IPS DF 4.7 (cell line): Measurements from ENCODE around the gene PRUNE2.

Source experiments
- DNase-seq: peaks from one replicate; pipeline ENCODE4 v3.0.0-alpha.2; 2013; ENCODE audit warnings: low spot score; ENCODE audit errors: extremely low read depth

Gene PRUNE2

GRCh38 chr9:76737154-76737902 lies 168.6 kb downstream of the PRUNE2 start:
- DNase-seq, result no peak

GRCh38 chr9:76734716-76735115 lies 171.2 kb downstream of the PRUNE2 start:
- no peak for DNase-seq

DNA sequence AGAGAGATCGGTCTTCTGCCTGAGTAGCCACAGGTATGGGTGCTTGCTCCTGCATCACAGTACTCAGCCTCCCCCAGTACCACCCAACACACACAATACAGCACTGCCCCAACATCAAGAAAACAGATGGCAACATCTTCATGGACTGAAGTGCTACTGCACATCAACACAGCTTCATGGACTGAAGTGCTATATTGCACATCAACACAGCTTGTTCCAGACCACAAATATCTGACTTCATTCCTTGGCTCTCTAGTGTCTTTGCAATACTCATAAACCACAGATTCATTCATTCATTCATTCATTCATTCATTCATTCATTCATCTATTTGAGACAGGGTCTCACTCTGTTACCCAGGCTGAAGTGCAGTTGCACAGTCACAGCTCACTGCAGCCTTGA lies 172.8 kb downstream of the PRUNE2 start:
- DNase-seq, result no peak

- DNase-seq, result no peak
Observed at GRCh38 chr9:76732341-76732958, 173.5 kb downstream of the PRUNE2 start.

DNA sequence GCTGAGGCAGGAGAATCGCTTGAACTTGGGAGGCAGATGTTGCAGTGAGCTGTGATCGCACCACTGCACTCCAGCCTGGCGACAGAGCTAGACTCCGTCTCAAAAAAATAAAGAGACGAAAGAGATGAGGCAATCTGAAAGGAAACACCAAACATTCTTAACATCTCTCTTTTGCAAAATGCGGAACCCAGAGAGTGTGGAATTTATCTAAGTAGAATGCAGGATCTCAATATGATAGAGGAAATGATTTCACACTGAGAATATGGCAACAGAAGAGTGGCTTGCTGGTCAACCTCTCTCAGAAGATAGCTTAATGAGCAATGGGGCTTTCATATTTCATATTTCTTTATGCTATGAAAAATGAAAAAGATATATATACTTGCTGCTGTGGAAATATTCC lies 175.1 kb downstream of the PRUNE2 start:
- no peak for DNase-seq

GRCh38 chr9:76729980-76730737 lies 175.8 kb downstream of the PRUNE2 start:
- DNase-seq, result no peak

DNA sequence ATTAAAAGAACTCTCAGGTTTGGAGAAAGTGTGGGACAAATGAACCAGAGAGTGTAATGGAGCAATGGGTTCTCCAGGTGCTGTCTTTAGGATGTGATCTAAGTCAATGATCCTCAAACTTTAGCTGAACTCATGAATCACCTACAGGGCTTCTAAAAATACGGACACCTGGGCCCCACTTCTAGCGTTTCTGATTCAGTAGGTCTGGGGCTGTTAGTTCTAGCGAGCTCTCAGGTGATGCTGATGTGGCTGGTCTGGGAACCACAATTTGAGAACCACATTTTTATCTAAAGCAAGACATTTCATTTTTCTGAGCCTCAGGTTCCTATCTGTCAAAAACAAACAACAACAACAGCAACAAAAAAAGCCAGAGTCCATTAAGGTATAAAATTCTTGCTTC lies 176.8 kb downstream of the PRUNE2 start:
- no peak for DNase-seq

DNA sequence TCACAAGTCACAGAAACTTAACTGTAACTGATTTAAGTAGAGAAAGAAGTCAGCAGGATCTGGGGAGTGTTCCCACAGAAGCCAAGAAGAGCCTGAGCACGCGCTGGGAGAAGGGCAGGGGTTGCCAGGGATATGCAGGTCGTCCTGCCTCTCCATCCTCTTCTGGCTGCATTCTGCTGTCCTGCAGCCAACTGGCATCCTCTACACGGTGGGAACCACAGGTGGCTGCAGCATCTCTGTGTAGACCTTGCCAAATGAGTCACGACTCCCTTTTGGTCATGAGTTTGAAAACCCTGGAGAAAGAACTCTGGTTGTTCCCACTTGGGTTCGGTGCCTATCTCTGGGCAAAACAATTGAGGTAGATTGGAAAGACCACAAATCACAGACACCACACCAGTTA lies 180.0 kb downstream of the PRUNE2 start:
- no peak for DNase-seq

GRCh38 chr9:76725011-76725546 lies 180.8 kb downstream of the PRUNE2 start:
- DNase-seq, result no peak

DNA sequence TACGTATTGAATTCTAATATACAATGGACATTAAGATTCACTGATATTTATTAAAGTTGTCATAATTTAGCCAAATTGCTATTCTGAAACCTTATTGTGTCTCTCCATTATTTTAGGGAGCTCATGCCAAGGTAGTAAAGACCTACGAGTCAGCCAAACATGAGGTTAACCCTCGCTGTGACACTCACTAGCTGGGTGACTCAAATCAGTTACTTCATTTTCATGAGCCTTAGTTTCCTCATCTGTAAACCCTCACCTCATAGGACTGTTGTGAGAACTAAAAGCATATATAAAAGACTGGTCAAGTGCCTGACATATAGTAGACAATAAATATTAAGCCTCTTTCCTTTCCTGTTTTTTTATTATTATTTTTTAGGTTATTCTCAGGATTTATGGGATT lies 185.7 kb downstream of the PRUNE2 start:
- no peak for DNase-seq

GRCh38 chr9:76718166-76718565 lies 187.7 kb downstream of the PRUNE2 start:
- peak; percentile 3 for DNase-seq

GRCh38 chr9:76717613-76718012 lies 188.3 kb downstream of the PRUNE2 start:
- no peak for DNase-seq

DNA sequence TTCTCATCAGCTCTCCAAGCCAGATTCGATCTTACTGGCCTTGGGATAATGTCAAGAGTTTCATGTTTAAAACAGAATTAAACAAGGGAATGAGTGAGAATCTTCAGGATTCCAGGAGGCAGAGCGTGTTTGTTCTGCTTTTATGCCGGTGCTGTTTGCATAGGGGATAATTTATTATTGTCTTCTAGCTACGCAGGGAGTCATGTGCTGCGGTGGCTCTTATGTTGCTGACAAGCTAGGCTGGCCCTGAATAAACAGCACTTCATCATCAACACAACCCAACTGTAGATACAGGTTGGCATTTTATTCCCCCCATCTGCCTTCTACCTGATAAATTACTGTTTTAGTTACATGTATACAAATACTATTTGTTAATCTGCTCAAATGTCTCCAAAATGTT lies 188.7 kb downstream of the PRUNE2 start:
- no peak for DNase-seq

GRCh38 chr9:76716085-76716672 lies 189.7 kb downstream of the PRUNE2 start:
- DNase-seq, result no peak

DNA sequence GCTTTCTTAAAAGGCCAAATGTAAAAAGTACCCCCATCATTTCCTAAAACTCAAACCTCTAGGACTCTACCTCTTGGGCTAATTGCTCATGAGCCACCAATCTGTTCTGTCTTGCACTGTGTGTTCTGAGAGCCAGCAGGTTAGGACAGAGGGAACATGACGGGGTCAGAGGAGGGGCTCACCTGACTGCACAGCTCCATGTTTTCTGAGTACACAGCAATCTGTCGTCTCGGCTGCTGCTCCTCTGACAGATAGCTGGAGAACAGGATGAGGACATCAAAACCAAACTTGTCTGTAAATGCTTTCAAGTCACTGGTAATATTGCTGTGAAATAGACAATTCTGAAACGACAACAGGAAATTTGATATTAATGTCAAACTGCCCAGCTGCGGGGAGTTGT lies 192.5 kb downstream of the PRUNE2 start:
- DNase-seq, result no peak

GRCh38 chr9:76709020-76709419 lies 196.9 kb downstream of the PRUNE2 start:
- no peak for DNase-seq

- DNase-seq, result no peak
Observed at GRCh38 chr9:76707510-76707909, 198.4 kb downstream of the PRUNE2 start.

GRCh38 chr9:76704593-76705204 lies 201.2 kb downstream of the PRUNE2 start:
- DNase-seq, result peak; percentile 68

DNA sequence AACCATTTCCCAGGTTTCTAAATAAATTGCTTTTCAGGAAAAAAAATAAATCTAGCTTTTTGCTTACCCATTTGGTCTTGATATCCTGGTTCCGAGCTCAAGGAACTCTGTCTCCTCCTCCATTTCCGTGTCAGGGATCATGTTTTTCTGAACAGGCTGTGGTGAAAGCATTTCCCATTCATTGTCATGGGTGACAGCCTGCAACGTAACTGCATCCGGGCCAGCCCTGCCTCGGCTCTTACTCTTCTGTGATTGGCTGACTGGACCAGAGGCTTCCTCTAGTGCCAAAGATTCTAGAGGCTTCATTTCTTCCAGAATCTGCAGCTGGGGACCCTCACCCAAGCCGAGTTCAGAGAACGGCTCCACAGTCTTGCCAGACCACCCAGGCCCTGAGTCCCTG lies 202.6 kb downstream of the PRUNE2 start:
- no peak for DNase-seq

DNA sequence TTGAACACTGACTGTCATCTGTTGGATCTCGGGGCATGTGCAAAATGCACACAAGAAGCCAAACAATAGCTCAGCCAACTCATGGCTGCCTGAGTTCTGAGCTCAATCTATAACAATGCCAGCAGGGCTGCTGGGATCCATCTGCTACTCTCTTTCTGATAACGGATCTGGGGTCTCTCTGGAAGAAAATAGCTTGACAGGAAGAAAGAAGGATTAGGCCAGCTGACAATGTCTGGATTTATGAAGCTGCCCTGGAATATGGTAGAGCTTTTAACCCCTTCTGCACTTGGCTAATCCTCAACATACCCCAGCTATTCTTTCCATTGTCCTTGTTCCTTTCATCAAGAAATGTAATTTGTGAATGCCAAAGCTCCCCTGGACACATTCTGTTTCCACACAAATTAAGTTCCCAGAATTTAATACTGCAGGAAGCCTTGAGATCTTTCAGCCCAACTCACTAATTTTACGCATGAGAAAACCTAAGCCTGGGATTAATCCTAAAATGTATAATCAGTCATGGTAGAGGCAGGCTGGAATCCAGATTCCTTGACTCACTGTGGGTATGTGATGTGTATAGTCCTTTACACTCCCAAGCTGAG lies 204.4 kb downstream of the PRUNE2 start:
- DNase-seq, result no peak

- DNase-seq, result no peak
Observed at GRCh38 chr9:76700916-76701315, 205.0 kb downstream of the PRUNE2 start.
